NCI-H2107 treated with DMSO at 0.1 percent for 48 hours (cell line): ENCODE results near the gene PLIN5.

Experiments
- DNase-seq: peaks from one replicate; lab custom pipeline; 2025; ENCODE audit not compliant: unreplicated experiment; lab: John Stamatoyannopoulos, UW

Gene PLIN5

DNA sequence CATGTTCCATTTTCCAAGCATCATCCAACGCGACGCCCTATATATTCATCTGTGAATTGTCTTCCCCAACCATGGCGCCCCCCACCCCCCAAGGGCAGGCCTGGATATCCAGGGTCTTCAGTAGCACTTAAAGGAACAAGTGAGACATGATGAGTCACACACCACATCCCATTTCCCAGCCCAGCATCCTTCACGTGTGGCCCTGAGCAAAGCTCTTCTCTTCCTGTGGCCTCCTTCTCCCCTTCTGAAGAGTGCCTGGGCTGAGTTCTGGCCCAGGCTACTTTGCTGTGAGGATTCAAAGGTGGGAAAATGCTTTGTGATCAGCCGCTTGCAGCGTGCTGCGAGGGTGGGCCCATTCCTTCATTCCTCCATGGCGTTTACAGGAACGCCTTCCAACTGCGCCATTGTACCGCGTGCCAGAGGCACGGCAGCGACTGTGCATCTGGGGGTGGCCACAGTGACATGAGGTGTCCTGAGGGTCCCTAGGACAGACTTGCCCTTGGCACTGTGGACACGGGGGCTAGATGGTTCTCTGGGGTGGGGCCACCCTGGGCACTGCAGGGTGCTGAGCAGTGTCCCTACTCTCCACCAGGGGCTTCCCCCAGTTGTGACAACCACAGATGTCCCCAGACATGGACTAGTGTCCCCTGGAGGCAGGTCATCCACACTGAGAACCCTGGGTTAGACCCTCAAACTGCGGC lies 28.4 kb downstream of the PLIN5 start:
- DNase-seq, result no peak

DNA sequence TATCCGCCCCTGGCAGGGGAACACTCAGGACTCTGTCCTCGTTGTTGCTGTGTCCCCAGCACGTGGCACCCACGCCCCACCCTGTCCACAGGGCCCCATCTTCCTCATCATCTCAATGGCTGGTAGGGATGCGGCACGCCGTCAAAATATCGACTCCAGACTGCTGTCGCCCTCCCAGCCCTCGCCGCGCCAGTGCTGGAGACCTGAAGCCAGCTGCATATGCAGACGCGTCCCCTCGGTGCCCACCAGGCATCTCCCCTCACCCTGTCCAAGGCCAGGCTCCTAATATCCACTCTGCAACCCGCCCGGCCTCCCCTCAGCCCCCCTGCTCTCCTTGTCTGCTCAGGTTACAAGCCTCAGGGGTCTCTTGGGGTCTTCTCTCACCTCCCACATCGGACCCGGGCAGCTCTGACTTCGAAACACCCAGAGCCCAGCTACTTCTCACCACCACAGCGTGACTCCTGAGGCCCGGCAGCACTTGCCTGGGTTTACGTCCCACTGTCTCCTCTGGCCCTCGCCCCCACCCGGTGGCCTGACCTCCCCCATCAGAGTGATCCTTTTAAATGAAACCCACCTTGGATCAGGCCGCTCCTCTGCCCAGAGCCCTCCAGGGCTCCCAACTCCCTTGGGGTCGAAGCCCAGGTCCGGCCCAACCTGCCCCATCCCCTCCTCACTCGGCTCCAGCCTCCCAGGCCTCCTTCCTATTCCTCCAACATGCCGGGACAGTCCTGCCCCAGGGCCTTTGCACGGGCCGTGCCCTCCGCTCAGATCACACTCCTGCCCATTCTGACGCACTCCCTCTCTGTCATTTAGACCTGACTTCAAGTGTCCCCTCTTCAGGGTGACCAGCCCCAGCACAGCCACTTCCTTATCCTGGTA lies 29.2 kb downstream of the PLIN5 start:
- DNase-seq, result no peak

DNA sequence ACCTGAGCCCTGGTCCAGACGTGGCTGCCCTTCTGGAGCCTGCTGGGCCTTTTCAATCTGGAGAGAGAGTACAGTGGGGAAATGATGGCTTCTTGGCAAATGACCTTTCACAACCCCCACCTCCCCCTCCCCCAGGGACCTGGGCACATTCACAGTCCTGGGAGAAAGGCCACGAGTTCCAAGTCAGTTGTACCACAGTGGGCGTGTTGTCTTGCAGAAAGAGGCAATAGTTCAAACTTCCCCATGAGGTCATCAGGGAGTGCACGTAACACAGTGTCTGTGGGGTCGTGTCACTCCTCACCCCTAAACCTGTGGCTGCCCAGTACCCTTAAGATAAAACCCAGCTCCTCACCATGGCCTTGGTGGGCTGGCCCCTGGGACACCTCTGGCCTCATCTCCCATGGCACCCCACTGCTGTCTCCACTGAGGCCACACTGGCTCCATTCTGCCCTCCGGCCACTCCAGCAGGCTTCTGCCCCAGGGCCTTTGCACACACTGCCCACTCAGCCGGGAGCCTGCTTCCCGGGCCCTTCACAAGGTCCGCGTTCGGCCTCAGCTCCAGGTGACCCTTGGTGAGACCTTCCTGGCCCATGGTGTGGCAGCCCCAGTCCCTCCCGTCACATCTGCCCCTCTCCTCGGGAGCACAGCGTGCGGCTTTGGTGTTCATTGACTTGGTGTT lies 30.0 kb downstream of the PLIN5 start:
- DNase-seq, result no peak

DNA sequence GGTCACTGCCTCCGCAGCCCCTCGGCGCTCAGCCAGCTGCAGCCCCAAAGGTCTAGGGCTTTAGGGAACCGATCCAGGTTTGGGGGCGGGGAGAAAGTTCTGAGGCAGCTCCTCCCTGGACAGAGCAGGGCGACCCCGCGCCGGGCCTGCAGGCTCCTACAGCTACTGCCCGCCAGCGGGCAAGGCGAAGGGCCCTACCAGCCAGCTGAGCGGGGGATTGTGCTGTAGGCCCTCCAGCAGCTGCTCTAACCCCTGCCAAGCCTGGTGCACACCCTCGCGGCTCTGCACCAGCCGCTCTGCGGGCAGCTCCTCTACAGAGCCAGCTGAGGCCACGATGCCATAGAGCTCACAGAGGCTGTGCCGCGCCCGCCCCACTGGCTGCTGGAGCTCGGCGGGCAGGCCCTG lies 30.7 kb downstream of the PLIN5 start:
- peak; percentile 17 for DNase-seq

DNA sequence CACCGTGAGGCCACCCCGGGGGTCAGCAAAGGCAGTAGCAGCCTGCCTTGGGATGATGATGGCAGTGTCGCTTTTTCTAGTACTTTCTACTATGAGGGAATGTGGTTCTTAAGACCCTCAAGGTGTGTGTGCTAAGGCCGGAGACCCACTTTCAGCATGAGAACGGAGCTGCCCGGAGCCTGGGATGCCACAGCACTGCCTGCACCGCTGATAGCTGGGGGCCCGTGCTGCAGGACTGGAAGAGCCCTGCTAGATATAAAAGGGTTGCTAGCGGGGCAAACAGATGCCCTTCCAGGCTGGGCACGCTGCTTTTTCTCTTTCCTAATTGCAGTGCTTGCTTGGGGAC lies 31.2 kb downstream of the PLIN5 start:
- DNase-seq, result peak; percentile 13

DNA sequence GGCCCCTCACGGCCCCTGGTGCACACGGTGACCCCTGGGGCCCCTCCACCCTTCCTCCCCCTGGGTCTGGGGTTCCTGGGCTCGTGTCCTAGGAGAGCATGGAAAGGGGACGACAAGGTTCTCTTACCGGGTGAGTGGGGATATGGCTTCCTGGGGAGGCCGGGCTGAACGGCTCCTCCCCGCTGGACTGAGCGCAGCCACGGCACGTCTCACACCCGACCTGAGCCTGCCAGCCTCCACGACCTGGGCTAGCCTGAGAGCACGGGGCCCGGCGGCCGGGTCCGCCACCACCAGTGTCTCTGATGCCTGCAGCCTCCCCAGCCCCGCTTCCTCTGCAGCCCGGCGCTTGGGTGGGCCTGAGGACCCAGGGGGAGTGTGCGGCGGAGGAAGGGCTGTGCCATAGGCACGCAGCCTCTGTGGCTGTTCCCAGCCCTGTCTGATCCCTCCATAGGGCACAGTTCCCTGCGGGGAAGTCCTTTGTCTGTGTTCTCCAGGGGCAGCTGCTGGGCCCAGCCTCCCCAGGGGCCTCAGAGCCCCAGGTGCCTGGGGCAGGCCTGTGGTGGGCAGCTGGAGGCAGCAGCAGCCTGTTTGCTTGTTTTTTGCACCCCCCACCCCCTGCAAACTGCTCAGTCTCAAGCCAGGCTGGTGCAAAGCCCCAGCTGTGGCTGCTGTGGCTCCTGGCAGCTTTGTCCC lies 31.7 kb downstream of the PLIN5 start:
- peak; percentile 67 for DNase-seq

DNA sequence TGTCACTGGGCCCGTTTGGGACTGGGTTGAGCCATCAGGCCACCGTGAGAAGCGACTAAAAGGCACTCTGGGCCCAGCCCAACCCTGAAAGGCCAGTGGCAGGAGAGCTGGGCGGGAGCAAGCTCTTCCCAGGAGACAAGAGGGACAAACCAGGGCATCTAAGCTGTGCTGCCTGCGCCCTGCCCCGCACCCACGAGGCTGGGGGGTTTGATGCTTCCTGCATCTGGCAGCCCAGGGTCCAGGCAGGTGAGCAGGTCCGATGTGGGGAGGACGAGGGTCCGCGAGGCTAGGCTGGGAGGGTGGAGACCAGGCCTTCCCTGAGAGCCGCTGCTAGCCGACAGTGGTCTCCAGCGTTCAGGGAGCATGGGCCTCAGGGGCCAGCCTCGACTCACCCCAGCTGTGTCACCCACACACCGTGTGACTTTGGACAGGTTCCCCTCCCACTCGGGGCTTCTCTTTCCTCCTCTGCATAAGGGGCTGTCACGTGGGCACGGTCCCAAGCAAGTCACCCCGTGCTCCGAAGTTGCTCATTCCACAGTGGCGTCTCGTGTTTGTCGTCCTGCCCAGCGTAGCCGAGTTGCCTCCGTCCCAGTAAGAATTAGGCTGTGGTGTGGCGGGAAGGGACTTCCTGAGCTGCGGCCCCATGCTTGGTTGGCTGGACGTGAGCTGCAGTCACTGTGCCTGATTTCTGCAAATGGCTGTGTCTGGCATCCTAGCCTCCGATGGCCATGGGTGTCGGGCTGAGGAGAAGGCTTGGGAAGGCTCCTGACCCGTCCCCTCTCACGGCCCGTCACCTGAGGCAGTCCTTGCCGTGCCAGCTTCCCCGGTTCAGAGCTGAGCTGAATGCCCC lies 32.5 kb downstream of the PLIN5 start:
- no peak for DNase-seq

DNA sequence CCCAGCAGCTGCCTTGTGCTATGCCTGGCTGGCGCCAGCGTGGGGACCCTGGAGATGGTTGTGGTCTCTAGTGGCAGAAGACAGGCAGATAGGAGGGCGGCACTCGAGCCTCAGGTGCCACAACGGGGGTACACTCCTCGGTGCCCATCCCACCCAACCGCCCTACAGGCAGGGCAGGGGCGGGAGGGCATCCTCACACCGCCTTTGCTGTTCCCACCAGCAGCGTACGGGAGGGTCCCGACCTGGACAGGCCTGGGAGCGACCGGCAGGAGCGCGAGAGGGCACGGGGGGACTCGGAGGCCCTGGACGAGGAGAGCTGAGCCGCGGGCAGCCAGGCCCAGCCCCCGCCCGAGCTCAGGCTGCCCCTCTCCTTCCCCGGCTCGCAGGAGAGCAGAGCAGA lies 33.3 kb downstream of the PLIN5 start:
- no peak for DNase-seq

DNA sequence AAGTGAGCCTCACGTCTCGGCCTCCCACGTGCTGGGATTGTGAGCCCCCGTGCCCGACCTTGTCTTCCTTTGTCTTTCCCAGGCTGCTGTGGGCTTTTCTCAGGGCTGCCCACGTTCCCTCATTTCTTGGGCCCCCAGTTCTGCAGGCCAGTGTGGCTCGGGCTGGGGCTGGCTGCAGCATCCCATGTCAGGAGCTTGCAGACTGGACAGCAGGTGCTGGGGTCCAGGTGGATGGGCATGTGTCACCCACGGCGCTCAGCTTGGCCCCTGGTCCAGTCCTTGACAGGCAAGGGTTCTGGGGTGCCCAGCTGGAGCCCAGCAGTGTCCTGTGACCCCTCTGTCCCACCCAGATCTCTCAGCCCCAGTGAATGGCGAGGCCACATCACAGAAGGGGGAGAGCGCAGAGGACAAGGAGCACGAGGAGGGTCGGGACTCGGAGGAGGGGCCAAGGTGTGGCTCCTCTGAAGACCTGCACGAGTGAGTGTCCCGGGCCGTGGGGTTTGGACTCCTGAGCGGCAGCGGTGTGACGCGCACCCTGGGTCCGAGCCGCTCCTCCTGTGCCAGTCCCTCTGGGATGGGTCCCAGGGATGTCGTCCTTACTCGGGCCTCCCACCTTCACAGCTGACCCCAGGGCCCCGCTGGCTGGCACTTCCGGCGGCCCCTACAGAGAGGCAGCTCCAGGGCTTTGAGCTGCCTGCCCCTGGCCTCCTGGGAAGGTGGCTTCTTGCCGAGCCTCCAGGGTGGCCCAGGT lies 34.0 kb downstream of the PLIN5 start:
- DNase-seq, result no peak

DNA sequence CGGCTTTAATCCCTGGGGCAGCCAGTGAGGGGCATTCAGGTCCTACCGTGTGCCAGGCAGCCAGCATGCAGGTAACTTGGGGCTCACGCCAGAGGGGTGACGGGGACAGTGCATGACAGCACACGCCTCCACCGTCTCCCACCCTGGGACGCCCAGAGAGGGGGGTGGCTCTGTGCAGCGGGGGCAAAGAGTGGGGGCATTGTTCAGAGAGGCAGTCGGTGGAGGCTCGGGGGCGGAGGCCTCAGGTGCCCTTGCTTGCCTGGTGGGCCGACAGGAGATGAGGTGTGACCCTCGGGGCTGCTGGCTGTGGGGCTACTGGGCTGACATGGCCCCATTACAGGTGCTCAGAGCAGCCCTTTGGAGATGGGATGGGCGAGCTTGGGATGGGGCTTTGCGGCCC lies 35.2 kb downstream of the PLIN5 start:
- DNase-seq, result no peak

DNA sequence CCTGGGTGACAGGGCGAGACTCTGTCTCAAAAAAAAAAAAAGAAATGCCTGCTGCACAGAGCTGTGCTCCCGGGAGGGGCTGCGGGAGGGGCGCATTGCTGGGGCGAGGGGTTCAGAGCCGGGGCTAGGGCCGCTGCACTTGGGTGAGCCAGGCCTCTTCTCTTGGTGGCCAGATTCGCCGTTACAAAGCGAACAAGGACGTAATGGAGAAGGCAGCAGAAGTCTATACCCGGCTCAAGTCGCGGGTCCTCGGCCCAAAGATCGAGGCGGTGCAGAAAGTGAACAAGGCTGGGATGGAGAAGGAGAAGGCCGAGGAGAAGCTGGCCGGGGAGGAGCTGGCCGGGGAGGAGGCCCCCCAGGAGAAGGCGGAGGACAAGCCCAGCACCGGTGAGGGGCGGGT lies 35.7 kb downstream of the PLIN5 start:
- DNase-seq, result no peak

DNA sequence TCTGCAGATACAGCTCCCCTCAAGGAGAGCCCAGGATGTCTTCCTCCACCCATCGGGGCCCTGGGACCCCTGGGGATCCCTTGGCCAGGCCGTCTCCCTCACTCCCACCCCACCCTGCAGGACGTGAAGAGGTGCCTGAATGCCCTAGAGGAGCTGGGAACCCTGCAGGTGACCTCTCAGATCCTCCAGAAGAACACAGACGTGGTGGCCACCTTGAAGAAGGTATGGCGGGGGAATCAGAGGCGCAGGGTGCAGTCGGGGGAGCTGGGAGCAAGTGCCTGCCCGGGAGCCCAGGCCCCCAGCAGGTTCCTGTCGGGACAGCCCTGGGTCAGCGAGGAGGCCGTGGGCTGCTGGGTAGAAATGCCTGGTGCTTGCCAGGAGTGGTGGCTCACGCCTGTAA lies 36.3 kb downstream of the PLIN5 start:
- DNase-seq, result no peak

DNA sequence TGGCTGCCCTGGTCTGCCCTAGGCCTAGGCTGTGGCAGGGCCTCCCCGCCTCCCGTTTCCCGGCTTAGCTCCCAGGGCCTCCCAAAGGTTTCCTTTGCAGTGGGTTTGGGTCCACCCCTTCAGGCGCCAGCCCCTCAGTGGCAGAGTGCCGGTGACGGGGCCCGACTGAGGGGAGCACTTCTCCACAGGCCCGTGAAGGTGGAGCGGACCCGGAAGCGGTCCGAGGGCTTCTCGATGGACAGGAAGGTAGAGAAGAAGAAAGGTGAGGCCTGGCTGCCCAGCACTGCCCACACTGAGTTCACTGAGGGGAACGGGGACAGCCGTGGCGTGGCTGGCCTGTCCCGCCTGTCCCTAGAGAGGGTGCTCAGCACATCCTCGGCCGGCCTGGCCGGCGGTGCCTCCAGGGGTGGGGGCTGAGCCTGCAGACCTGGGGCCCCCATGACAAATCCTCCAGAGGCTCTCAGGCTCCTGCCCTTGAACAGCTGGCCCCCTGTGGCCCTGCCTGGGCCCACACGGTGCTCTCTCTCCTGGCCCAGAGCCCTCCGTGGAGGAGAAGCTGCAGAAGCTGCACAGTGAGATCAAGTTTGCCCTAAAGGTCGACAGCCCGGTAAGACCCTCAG lies 37.1 kb downstream of the PLIN5 start:
- DNase-seq, result no peak

DNA sequence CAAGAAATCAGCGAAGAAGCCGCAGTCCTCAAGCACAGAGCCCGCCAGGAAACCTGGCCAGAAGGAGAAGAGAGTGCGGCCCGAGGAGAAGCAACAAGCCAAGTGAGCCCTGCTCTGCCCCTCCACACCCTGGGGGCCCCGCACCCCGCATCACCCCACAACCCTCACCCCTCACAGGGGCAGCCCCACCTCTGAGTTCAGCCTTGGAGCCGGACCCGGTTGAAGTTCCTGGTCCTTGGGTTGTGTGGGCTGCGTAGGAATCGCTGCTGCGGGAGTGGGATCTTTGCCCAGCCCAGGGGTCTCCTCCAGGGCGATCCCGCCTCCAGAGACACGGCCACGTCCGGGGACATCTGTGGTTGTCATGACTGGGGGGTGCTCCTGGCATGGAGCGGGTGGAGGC lies 38.7 kb downstream of the PLIN5 start:
- no peak for DNase-seq

DNA sequence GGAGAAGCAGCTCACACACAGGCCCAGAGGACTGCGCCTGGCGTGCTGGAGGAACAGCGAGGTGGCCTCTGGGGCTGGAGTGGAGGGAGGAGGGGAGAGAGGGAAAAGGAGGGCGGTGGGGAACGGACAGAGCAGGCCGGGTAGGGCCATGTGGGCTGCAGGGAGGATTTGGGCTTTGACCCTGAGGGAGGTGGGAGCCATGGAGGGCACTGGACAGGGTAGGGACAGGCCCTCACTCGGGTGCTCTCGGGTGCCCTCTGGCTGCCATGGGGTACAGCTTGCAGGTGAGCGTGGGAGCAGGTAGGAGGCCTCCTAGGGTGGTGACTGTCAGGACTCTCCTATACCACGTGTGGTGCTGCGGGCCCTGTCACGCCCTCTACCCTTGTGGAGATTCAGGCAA lies 39.6 kb downstream of the PLIN5 start:
- no peak for DNase-seq

DNA sequence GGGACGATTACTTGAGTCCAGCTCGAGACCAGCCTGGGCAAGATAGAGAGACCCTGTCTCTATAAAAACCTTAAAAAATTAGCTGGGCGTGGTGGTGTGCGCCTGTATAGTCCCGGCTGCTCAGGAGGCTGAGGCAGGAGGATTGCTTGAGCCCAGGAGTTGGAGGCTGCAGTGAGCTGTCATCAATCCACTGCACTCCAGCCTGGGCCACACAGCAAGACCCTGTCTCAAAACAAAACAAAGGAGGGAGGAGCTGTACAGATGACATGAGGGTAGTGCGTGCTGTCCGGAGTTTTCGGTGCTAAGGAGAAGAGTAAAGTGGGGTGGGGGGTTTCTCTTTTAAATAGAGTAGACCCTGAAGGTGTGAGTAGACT lies 40.3 kb downstream of the PLIN5 start:
- no peak for DNase-seq

DNA sequence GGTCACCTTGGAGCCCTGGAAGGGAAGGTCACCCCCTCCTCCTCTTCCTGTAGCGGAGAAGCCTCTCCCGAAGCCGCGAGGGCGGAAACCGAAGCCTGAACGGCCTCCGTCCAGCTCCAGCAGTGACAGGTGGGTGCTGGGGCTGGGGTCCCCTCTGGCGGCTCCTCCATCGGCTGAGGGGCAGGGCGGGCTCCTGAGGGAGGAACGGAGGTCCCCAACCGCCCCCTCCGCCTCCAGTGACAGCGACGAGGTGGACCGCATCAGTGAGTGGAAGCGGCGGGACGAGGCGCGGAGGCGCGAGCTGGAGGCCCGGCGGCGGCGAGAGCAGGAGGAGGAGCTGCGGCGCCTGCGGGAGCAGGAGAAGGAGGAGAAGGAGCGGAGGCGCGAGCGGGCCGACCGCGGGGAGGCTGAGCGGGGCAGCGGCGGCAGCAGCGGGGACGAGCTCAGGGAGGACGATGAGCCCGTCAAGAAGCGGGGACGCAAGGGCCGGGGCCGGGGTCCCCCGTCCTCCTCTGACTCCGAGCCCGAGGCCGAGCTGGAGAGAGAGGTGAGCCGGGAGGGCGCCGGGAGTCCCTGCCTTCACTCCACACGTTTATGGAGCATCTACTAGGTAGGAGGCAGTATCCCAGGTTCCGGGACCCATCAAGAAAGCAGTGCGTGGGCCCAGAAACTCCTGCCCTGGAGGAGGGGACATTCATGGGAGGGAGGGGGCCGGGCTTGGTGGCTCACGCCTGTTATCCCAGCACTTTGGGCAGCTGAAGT lies 40.9 kb downstream of the PLIN5 start:
- no peak for DNase-seq

DNA sequence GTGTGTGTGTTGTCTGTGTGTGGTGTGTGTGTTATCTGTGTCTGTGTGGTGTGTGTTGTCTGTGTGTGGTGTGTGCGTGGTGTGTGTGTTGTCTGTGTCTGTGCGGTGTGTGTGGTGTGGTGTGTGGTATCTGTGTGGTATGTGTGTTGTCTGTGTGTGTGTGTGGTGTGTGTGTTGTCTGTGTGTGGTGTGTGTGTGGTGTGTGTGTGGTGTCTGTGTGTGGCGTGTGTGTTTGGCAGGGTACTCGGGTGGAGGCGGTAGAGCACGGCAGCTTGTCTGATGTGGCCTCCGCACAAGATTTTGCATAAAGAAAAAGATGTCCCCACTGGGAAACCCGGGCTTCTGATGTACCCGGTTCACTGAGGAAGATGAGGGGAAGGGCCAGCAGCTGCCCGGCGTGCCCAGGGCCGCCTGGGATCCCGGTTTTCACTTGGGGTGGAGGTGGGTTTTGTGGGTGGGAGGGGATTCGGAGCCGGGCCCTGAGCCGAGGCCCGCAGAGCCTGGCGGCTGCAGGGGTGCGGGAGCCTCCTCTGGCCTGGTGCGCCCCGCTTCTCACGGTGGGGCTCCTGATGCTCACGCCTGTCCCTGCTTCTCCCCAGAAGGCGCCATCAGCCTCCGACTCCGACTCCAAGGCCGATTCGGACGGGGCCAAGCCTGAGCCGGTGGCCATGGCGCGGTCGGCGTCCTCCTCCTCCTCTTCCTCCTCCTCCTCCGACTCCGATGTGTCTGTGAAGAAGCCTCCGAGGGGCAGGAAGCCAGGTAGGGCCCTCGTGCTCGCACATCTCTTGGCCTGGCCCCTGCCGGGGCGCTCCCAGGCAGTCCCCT lies 41.7 kb downstream of the PLIN5 start:
- DNase-seq, result no peak
